Activated T-cell treated with anti-CD3 and anti-CD28 coated beads for 4 hours (primary cell): ENCODE data around the gene PLEK.
"Not testable (repeated sequence)": the region's sequence is repeated elsewhere in the genome, so short reads cannot be mapped to it uniquely, and the experiment has no call there.

ENCODE experiments used
- DNase-seq: peaks from one replicate; pipeline ENCODE4 v3.0.0-alpha.2; 2020

PLEK gene

DNA sequence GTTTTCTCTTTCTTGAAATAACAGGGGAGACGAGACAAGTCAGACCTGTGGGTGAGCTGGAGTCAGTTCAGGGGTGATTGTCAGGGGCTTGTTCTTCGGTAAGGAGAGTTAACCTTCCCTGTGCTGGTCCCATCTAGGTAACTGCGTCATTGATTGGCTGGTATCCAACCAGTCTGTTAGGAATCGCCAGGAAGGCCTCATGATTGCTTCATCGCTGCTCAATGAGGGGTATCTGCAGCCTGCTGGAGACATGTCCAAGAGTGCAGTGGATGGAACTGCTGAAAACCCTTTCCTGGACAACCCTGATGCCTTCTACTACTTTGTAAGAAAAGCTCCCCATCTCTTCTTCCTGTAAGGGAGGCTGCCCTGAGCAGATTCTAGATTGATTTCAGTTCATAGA is 21.3 kb downstream of the PLEK start:
- no peak for DNase-seq

- no peak for DNase-seq
Observed at GRCh38 chr2:68387408-68388350, 22.6 kb downstream of the PLEK start.

- DNase-seq = no peak
Observed at GRCh38 chr2:68388358-68388757, 23.3 kb downstream of the PLEK start.

DNA sequence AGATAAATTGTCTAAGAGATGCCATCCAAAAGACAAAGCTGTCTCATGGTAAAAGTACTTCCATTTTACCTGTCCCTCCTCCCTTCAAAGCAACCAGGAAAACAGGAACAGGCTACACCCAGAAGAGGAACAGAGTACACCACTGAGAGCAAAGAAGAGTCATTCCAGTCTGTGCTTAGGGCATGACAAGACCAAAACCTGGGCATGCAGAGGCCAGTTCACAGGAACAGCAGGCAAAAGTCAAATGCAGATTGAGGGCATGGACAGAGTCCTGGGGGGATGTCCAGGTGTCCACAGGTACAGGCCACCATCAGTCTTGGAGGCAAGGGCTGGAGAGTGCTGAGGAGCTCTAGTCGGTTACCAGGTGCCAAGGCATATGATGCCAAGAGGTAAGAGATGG is 23.7 kb downstream of the PLEK start:
- DNase-seq = no peak

DNA sequence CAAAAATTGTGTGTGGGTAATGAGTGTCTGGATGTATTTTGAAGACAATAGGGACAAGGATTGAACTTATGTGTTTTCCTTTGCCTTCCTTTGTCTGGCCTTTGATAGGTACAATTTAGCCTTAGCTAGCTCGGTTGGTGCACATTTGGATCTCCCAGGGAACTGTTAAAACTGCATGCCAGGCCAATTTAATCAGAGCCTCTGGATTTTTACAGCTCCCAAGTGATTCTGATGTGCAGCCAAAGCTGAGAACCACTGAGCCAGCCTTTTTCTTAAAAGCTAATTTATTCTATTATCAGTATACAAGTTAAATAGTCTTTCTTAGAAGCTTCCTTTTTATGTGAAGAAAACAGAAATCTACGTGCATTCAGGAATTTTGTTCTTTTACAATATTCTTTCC is 25.0 kb downstream of the PLEK start:
- DNase-seq = no peak

GRCh38 chr2:68390586-68390985 is 25.5 kb downstream of the PLEK start:
- DNase-seq = no peak

DNA sequence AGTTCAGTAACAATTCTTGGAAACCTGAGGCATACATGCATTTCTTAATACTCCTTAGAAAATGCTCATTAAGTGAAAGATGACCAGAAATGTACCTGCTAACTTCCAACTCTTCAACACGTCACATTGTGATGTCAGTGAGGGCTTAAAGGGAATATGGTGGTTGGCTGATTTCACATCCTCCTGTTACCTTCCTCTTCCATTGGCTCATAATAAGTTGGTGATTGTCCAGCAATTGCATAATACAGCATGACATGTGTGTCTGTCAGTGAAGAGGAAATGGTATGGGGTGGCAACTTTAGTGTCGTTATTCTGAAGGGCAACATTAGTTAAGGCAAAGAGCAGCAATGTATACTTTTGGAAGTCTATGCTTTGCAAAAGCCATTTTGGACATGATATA is 26.0 kb downstream of the PLEK start:
- no peak for DNase-seq

- no peak for DNase-seq
Observed at GRCh38 chr2:68391869-68392268, 26.8 kb downstream of the PLEK start.

GRCh38 chr2:68396093-68396492 is 31.0 kb downstream of the PLEK start:
- no peak for DNase-seq

DNA sequence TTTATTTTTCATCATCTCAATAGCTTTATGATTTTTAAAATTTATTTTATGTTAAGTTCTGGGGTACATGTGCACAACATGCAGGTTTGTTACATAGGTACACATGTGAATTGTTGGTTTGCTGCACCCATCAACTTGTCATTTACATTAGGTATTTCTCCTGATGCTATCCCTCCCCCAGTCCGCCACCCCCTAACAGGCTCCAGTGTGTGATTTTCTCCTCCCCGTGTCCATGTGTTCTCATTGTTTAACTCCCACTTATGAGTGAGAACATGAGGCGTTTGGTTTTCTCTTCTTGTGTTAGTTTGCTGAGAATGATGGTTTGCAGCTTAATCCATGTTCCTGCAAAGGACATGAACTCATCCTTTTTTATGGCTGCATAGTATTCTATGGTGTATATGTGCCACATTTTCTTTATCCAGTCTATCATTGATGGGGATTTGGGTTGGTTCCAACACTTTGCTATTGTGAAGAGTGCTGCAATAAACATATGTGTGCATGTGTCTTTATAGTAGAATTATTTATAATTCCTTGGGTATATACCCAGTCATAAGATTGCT is 32.7 kb downstream of the PLEK start:
- DNase-seq = not testable (repeated sequence)

GRCh38 chr2:68403199-68403644 is 38.1 kb downstream of the PLEK start:
- DNase-seq = no peak

- no peak for DNase-seq
Observed at GRCh38 chr2:68404164-68404563, 39.1 kb downstream of the PLEK start.

DNA sequence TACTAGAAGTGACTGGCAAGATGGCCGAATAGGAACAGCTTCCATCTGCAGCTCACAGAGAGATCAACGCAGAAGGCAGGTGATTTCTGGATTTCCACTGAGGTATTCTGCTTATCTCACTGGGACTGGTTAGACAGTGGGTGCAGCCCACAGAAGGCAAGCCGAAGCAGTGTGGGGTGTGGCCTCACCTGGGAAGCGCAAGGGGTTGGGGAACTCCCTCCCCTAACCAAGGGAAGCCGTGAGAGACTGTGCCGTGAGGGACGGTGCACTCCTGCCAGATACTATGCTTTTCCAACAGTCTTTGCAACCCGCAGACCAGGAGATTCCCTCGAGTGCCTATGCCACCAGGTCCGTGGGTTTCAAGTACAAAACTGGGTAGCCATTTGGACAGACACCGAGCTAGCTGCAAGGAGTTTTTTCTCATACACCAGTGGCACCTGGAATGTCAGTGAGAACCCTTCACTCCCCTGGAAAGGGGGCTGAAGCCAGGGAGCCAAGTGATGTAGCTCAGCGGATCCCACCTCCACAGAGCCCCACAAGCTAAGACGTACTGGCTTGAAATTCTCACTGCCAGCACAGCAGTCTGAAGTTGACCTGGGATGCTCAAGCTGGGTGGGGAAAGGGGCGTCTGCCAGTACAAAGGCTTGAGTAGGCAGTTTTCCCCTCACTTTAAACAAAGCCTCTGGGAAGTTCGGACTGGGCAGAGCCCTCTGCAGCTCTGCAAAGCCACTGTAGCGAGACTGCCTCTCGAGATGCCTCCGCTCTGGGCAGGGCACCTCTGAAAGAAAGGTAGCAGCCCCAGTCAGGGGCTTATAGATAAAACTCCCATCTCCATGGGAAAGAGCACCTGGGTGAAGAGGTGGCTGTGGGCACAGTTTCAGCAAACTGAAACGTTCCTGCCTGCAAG is 40.1 kb downstream of the PLEK start:
- DNase-seq = no peak

DNA sequence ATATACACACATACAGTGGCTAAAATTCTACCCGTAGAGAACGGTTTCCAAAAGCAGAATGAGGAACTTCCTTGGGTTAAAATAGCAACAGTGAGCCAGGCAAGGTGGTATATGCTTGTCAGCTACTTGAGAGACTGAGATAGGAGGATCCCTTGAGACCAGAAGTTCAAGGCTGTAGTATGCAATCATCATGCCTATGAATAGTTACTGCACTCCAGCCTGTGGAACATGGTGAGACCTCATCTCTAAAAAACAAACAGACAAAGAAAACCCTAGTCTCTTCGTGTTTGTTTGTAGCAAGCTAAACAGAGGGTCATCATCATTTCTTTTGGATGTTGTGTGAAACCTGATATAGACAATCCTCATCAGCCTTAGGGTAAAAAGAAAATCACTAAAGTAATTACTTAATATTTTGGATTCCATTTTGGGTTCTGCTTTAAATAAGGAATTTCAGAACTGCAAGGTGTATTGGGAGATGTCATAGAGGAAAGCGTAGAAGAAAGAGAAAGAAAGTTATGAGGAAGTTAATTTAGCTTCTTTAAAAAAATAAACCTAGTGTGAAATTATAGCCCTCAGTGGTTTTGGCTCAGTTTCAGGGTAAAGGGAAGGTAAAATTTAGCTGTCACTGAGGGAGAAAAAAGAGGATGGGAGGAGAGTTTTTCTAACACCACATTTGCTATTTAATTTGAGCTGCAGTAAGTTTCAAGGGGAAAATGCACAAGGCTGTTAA is 46.5 kb downstream of the PLEK start:
- no peak for DNase-seq

DNA sequence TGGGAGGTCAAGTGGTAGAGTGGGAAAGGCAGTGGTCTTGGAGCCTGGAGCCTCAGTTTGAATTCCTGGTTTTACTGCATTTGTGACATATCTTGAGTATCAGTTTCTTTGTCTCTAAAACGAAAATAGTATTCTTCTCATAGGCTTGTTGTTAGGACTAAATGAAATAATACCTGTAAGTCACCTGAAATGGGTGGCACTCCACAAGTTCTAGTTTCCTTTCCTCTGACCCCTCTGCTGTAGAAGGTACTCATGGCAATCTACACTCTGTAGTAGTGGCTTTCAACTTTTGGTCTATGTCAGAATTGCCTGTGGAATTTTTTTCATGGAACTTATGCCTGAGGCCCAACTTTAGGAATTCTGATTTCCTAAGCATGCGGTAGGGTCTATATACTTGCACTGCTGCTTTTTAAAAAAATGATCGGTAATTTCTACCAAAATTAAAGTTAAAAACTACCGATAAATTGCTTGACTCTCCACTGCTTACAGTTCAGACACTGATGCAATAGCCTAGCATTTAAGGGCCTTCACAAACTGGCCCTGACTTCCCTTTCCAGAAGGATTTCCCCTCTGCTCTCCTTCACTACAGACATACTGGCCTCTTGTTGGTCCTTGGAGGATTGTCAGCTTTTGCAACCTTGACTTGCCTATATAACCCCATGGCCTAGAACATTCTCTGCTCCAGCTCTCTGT is 47.2 kb downstream of the PLEK start:
- DNase-seq = no peak

- DNase-seq = no peak
Observed at GRCh38 chr2:68413466-68413865, 48.4 kb downstream of the PLEK start.

DNA sequence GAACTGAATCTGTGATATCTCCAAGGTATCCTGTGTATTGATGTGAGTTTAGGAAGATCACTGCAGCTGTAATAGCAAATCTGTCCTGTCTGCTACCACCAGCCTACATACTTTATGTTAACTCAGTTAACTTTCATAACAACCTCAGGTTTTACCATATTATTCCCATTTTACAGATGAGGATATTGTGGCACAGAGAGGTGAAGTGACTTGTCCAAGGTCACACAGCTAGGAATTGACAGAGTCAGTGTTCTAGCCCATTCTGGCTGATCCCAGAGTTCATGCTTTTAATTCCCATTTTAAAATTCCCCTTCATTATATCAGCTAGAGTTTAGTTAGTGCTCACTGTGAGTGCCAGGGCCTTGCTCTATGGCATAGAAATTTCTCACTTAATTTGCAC is 49.4 kb downstream of the PLEK start:
- no peak for DNase-seq

- DNase-seq = no peak
Observed at GRCh38 chr2:68414876-68415275, 49.8 kb downstream of the PLEK start.

- no peak for DNase-seq
Observed at GRCh38 chr2:68415521-68415920, 50.4 kb downstream of the PLEK start.

GRCh38 chr2:68416081-68416675 is 51.1 kb downstream of the PLEK start:
- DNase-seq = no peak

- DNase-seq = no peak
Observed at GRCh38 chr2:68417926-68418325, 52.8 kb downstream of the PLEK start.

- no peak for DNase-seq
Observed at GRCh38 chr2:68418419-68418818, 53.3 kb downstream of the PLEK start.
